Hematopoietic multipotent progenitor cell (in vitro differentiated cells): ENCODE results near the gene KLC3. TPM values are rescaled to one million over a fixed set of nuclear protein-coding genes. Genes with fewer than 3 reads are reported as not detected.

Experiments used
- DNase-seq, 3 donors: peaks; one replicate each; pipeline ENCODE4 v3.0.0-alpha.2; 2011 to 2015; ENCODE audit warnings: low read depth in 2 of 3, low spot score in 2 of 3
- total RNA-seq: library from RNA; depleted of rRNA; stranded (reverse); fragments of >200 nt; gene quantifications from one replicate; pipeline ENCODE4 v1.2.3, GENCODE V29; 2012

The KLC3 gene
- total RNA-seq, 1 donor: under 0.01 TPM

- no peak for DNase-seq
Observed at GRCh38 chr19:45368127-45368526, 27.6 kb downstream of the KLC3 start.

GRCh38 chr19:45368737-45369340 lies 28.3 kb downstream of the KLC3 start:
- no peak for DNase-seq

- peak; percentile 99 for DNase-seq
Observed at GRCh38 chr19:45370410-45371204, 30.1 kb downstream of the KLC3 start, which contains the start of gene ERCC2. TSS of gene ERCC2 (minus strand) at chr19:45370573. CDS start at chr19:45370540, 33 bp downstream.

- DNase-seq: no peak
Observed at GRCh38 chr19:45376045-45376724, 35.6 kb downstream of the KLC3 start.

GRCh38 chr19:45380107-45380506 lies 39.6 kb downstream of the KLC3 start:
- DNase-seq: no peak

GRCh38 chr19:45382426-45382825 lies 41.9 kb downstream of the KLC3 start:
- DNase-seq: no peak

DNA sequence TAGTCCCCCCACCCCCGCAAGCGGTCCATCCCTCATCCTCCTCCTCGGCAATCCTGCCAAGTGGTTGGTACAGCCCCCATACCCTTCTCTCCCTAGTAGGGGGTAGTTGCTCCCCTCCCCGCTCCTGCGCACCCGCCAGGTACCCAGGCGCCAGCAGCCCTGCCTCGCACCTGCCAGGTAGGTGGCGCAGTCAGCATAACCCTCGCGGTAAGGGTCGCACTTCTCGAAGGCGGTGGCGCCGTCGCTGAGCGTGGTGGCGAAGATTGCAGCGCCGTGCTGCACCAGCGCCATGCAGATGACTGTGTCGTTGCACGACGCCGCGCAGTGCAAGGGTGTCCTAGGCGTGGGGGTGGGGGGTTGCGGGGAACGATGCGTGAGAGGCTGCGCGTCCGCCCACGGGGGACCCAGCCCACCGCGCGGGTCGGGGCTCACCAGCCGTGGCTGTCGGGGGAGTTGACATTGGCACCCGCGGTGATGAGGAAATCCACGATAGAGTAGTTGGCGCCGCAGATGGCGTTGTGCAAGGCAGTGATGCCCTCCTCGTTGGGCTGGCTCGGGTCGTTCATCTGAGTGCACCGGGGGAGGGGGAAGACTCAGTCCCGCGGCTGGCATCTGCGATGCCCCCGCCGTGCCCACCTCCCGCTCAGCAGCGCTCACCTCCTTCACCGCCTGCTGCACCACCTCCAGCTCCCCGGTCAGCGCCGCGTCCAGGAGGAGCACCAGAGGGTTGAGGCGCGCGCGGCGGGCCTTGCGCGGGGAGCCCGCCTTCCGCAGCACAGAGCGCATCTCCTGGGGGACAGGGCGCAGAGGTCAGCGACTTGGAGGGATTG lies 45.1 kb downstream of the KLC3 start:
- no peak for DNase-seq

DNA sequence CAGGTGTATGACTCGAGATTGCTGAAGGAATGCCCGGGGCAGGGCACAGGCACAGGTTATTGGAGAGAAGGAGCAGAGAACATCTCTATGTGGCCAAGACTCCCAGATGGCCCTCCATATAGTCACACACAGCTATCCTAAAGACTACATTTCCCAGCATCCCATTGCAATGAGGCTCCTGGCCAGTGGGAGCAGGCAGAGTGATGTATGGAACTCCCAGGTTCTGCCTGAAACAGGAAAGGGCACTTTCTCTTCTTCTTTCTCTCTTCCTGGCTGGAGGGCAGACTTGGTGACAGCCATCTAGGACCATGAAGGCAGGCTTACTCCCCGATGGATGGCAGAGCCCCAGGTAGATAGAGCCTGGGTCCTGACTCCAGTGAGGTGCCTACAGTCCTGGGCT lies 50.8 kb downstream of the KLC3 start:
- DNase-seq: no peak

- DNase-seq: no peak
Observed at GRCh38 chr19:45391871-45392665, 51.5 kb downstream of the KLC3 start.

DNA sequence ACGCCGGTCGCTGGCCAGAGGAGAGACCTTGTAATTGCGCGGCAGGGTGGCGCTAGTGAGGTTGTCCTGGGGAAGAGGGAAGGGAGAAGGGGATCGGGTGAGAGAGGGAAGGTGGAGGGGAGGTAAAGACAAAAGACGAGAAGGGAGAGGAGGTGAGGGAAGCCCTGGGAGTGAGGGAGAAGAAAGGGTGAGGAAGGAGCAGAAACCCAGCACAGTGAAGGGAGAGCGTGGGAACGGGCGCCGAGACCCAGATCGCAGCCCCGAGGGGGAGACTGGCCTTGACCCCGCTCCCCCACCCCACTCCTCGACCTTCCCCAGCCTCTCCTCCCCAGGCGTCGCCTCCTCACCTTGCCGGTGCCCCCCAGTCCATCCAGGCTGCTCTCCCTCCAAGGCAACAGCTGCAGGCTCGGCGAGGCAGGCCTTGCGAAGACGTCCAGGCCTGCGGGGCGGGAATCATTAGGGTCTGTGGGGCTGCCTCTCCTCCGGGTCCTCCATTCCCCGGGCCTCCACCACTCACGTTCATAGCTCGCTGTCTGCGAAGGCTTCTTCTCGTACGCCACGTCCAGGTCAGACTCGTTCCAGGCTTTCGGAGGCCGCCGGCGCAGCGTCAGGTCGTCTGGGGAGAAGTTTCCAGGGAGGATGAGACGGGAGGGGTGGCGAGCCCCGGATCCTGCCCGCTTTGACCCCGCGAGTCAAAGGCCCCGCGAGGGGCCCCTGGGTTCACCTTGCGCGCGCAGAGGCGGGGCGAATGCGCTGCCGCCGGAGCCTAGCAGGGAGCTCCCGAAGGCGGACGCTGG lies 55.5 kb downstream of the KLC3 start:
- no peak for DNase-seq

DNA sequence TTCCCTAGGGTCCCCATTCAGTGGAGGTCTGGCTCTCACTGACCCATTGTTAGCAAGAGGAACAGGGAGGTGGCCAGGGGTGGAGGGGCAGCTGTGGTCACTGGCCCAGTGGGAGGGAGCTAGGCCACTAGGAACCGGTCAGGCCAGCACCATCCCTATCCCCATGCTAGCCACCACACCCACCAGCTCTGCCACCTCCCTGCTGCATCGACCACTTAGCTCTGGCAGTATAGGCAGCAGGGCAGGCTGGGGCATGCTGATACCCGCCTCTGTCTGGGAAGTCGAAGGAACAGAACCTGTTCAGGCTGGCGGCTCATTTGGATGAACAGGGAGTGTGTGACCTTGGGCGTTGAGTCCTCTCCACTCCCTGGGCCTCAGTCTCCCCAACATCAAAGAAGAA lies 59.6 kb downstream of the KLC3 start:
- no peak for DNase-seq

Other genes starting within 250 kb of the KLC3 start
- 21.8 TPM for gene PPP1R37, start 247.6 kb upstream of the KLC3 start, total RNA-seq
- gene NKPD1, start 179.8 kb upstream of the KLC3 start, total RNA-seq: 1.6 TPM
- 61.9 TPM for gene TRAPPC6A, start 162.5 kb upstream of the KLC3 start, total RNA-seq
- gene BLOC1S3, start 162.0 kb upstream of the KLC3 start, total RNA-seq: 6.2 TPM
- gene EXOC3L2, start 95.3 kb upstream of the KLC3 start, total RNA-seq: 0.54 TPM
- gene MARK4, start 89.5 kb upstream of the KLC3 start, total RNA-seq: 13.5 TPM
- 0.27 TPM for gene CKM, start 17.9 kb upstream of the KLC3 start, total RNA-seq
- gene ERCC2, start 29.8 kb downstream of the KLC3 start, total RNA-seq: 29.1 TPM
- gene PPP1R13L, start 64.3 kb downstream of the KLC3 start, total RNA-seq: 2.7 TPM
- gene POLR1G, start 65.9 kb downstream of the KLC3 start, total RNA-seq: 4.3 TPM
- gene ERCC1, start 83.2 kb downstream of the KLC3 start, total RNA-seq: 95.3 TPM
- gene FOSB, start 127.2 kb downstream of the KLC3 start, total RNA-seq: 300 TPM
- gene RTN2, start 156.3 kb downstream of the KLC3 start, total RNA-seq: 11.8 TPM
- gene PPM1N, start 157.7 kb downstream of the KLC3 start, total RNA-seq: 1.9 TPM
- 116 TPM for gene VASP, start 166.7 kb downstream of the KLC3 start, total RNA-seq
- gene OPA3, start 244.1 kb downstream of the KLC3 start, total RNA-seq: 5.9 TPM